Parathyroid adenoma (tissue), 2 donors: ENCODE measurements around the gene SERINC5.

ENCODE experiments used
- H2AFZ ChIP-seq: fragments of 300-600 bp; sonication (generic); one replicate; pipeline ENCODE4 v1.7.0; 2017; ENCODE audit warnings: antibody characterized with exemption, mild to moderate bottlenecking
- H3K27ac ChIP-seq: fragments of 300-600 bp; sonication (generic); one replicate; pipeline ENCODE4 v1.7.0; 2017
- H3K27me3 ChIP-seq: fragments of 300-600 bp; sonication (generic); one replicate; pipeline ENCODE4 v1.7.0; 2017; ENCODE audit warnings: low read length; ENCODE audit not compliant: control insufficient read depth, insufficient read depth
- H3K36me3 ChIP-seq: fragments of 300-600 bp; sonication (generic); one replicate; pipeline ENCODE4 v1.7.0; 2017; ENCODE audit warnings: low read length; ENCODE audit not compliant: control insufficient read depth, insufficient read depth
- H3K4me1 ChIP-seq: fragments of 300-600 bp; sonication (generic); one replicate; pipeline ENCODE4 v1.7.0; 2017; ENCODE audit warnings: control low read depth
- H3K4me2 ChIP-seq: fragments of 300-600 bp; sonication (generic); one replicate; pipeline ENCODE4 v1.7.0; 2017; ENCODE audit warnings: low read length
- H3K4me3 ChIP-seq: fragments of 300-600 bp; sonication (generic); one replicate; pipeline ENCODE4 v1.7.0; 2017; ENCODE audit warnings: low read depth, low read length
- H3K79me2 ChIP-seq: fragments of 300-600 bp; sonication (generic); one replicate; pipeline ENCODE4 v1.7.0; 2017; ENCODE audit warnings: control low read depth
- H3K9ac ChIP-seq: fragments of 300-600 bp; sonication (generic); one replicate; pipeline ENCODE4 v1.7.0; 2017; ENCODE audit warnings: mild to moderate bottlenecking
- H3K9me3 ChIP-seq: fragments of 300-600 bp; sonication (generic); one replicate; pipeline ENCODE4 v1.7.0; 2017; ENCODE audit warnings: low read length; ENCODE audit not compliant: control insufficient read depth
- TF ChIP-seq, protein P1 (sequence below): fragments of 300-600 bp; sonication (generic); IDR thresholded peaks from one replicate; pipeline ENCODE4 v1.7.0; 2017; ENCODE audit warnings: antibody characterized with exemption, mild to moderate bottlenecking
- donor health status: primary hyperparathyroidism.

Gene SERINC5

DNA sequence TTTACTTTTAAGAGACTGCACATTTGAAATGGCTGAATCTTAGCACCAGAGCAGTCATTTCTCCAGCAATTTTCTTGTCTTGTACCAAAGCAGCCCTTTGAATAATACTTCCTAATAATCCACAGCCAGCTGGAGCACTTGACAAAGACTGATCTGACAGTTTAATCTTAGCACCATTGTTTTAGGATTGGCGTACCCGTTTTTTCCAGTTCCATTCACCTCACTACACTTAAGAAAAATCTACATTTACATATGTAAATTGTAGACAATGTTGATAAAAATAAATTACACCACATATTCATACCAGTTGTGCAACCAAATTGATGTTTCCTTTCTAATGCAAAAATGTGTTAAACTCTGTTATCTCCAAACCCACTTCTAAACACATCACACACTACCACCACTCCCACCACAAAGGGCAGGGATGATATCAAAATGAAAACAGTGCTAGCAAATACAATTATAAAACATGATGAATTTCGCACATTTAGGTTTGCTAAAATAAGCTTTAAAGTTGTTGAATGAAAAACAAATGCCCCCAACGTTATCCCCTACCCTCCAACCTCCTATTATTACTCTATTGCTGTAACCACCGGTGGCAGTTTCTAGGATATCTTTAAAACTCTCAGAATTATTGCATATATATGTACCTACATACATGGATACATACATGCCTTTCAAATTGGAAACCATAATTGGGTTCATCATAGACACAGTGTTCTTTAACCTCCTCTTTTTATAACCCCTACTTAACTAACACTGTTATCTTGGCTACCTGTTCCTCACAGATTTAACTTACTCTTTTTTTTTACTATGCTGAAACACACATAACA, 21.5 kb downstream of the SERINC5 start:
- Histone ChIP-seq H3K4me2 (no peak overlapping the region), H3K27me3 (no peaks in the 10 kb centered on the region), H3K79me2 (peaks cover 2% of the 10 kb centered on the region), H3K4me1 (peaks cover 4% of the 10 kb centered on the region), H3K4me3 (no peak overlapping the region), H2AFZ (no peak overlapping the region), H3K9ac (no peak overlapping the region), H3K27ac (no peak overlapping the region), H3K9me3 (peaks cover 3% of the 10 kb centered on the region), H3K36me3 (no peaks in the 10 kb centered on the region)
- TF ChIP-seq, protein P1, sequence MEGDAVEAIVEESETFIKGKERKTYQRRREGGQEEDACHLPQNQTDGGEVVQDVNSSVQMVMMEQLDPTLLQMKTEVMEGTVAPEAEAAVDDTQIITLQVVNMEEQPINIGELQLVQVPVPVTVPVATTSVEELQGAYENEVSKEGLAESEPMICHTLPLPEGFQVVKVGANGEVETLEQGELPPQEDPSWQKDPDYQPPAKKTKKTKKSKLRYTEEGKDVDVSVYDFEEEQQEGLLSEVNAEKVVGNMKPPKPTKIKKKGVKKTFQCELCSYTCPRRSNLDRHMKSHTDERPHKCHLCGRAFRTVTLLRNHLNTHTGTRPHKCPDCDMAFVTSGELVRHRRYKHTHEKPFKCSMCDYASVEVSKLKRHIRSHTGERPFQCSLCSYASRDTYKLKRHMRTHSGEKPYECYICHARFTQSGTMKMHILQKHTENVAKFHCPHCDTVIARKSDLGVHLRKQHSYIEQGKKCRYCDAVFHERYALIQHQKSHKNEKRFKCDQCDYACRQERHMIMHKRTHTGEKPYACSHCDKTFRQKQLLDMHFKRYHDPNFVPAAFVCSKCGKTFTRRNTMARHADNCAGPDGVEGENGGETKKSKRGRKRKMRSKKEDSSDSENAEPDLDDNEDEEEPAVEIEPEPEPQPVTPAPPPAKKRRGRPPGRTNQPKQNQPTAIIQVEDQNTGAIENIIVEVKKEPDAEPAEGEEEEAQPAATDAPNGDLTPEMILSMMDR = no peak

DNA sequence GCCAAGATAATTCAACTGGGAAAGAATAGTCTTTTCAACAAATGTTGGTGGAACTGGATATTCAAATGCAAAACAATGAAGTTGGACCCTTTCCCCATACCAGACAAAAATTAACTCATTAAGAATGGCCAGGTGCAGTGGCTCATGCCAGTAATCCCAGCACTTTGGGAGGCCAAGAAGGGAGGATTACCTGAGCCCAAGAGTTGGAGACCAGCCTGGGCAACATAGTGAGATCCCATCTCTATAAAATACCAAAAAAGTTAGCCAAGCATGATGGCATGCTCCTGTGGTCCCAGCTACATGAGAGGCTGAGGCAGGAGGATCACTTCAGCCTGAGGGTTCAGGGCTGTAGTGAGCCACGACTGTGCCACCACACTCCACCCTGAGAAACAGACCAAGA, 24.2 kb downstream of the SERINC5 start:
- Histone ChIP-seq H3K4me2 (no peak overlapping the region), H3K79me2 (peaks cover 6% of the 10 kb centered on the region), H3K27ac (no peak overlapping the region), H3K9ac (no peak overlapping the region), H3K4me3 (no peak overlapping the region), H3K36me3 (no peaks in the 10 kb centered on the region), H2AFZ (no peak overlapping the region), H3K27me3 (no peaks in the 10 kb centered on the region), H3K9me3 (peaks cover 3% of the 10 kb centered on the region), H3K4me1 (no peaks in the 10 kb centered on the region)
- TF ChIP-seq, protein P1 = no peak

DNA sequence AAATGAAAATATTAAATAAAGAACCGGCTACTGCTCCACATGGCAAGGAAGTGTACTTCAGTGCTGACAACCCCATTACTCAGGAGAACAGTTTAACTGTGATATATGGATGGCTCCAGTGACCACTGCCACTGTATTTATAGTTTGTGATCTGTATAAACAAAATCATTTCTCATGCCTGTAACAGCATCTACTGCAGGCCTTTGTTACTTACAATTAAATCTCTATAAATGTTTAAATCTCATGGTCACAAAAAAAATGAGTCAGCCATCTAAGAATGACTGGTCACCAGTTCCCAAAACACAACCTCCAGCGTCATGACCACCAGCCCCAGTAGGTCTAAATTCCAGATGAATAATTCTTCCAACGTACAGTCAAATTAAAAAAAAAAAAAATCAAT, 24.6 kb downstream of the SERINC5 start:
- no peaks in the 10 kb centered on the region for H3K4me1 ChIP-seq
- peaks cover 3% of the 10 kb centered on the region for H3K9me3 ChIP-seq
- H3K79me2 ChIP-seq = peaks cover 6% of the 10 kb centered on the region
- no peak overlapping the region for H3K4me3 ChIP-seq
- H3K27me3 ChIP-seq = no peaks in the 10 kb centered on the region
- H3K4me2 ChIP-seq = no peak overlapping the region
- H3K9ac ChIP-seq = no peak overlapping the region
- TF ChIP-seq, protein P1 = no peak
- no peak overlapping the region for H3K27ac ChIP-seq
- H3K36me3 ChIP-seq = no peaks in the 10 kb centered on the region
- H2AFZ ChIP-seq = no peak overlapping the region

DNA sequence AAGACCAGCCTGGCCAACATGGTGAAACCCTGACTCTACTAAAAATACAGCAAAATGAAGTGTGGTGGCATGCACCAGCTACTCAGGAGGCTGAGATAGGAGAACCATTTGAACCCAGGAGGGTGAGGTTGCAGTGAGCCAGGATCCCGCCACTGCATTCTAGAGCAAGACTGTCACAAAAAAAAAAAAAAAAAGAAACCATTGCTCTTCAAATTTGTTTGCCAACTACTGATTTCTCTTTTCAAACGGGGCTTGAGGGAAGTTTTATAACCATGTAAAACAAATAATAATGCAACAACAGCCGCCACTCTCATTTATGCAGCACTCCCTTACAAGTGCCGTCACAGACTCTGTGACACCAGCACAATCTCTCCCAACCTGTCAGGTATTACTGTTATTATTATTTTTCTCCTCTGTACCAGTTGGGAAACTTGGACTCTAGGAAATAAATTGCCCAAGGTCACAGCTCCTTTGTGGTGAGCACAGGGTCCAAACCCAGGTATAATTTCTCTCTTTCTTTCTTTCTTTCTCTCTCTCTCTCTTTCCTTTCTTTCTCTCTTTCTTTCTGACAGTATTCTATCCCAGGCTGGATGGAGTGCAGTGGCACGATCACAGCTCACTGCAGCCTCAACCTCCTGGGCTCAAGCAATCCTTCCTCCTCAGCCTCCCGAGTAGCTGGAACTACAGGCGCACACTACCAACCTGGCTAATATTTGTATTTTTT, 25.4 kb downstream of the SERINC5 start:
- no peaks in the 10 kb centered on the region for H3K27me3 ChIP-seq
- no peak overlapping the region for H3K4me3 ChIP-seq
- H3K4me2 ChIP-seq = no peak overlapping the region
- H3K36me3 ChIP-seq = no peaks in the 10 kb centered on the region
- no peak overlapping the region for H3K27ac ChIP-seq
- H3K4me1 ChIP-seq = no peaks in the 10 kb centered on the region
- H3K79me2 ChIP-seq = peaks cover 6% of the 10 kb centered on the region
- H2AFZ ChIP-seq = no peak overlapping the region
- H3K9me3 ChIP-seq = peaks cover 3% of the 10 kb centered on the region
- no peak overlapping the region for H3K9ac ChIP-seq
- TF ChIP-seq, protein P1 = no peak
